Fibroblast of lung (primary cell): ENCODE results near the gene RFPL1.

ENCODE experiments used
- CTCF ChIP-seq, 2 donors: IDR thresholded peaks in 1 of 2; conservative IDR thresholded peaks in 1 of 2; 1 replicate in 1 of 2; 2 replicates in 1 of 2; pipeline ENCODE4 v1.5.1; 2011 to 2012; ENCODE audit warnings: low read length in 2 of 2, control low read depth in 1 of 2, inconsistent platforms in 1 of 2, low read depth in 1 of 2, mild to moderate bottlenecking in 1 of 2
- EZH2 ChIP-seq: IDR thresholded peaks from 2 replicates; pipeline ENCODE4 v1.5.1; 2012; ENCODE audit warnings: low read length, control low read depth, mild to moderate bottlenecking; ENCODE audit errors: missing control alignments

GRCh38 chr22:29481265-29482000 is 43.0 kb downstream of the RFPL1 start:
- TF ChIP-seq CTCF (conservative IDR thresholded peaks at IDR 0.05 in 1 of 2, IDR thresholded peaks at IDR 0.05 in 1 of 2; ENCODE audit: low read depth in 1 of 2, low read length in 2 of 2) (no peak), EZH2 (no peak)
